RPMI7951 (cell line): ENCODE results near the gene PACC1. TPM values are rescaled to one million over a fixed set of nuclear protein-coding genes. Genes with fewer than 3 reads are reported as not detected.
"Not testable (repeated sequence)": the region's sequence is repeated elsewhere in the genome, so short reads cannot be mapped to it uniquely, and the experiment has no call there.

Experiments used
- DNase-seq: peaks from one replicate; pipeline ENCODE4 v3.0.0-alpha.2; 2012; ENCODE audit warnings: low read depth
- total RNA-seq: library from RNA; depleted of rRNA; stranded (reverse); fragments of >200 nt; shearing (Covaris generic); gene quantifications from 2 replicates; pipeline ENCODE4 v1.2.3, GENCODE V29; 2014

The PACC1 gene
- total RNA-seq, 1 experiment from 2014 or later, result 10.0 TPM

- no peak for DNase-seq
Measured at GRCh38 chr1:212396638-212397037, 18.0 kb downstream of the PACC1 start.

- not testable (repeated sequence) for DNase-seq
Measured at GRCh38 chr1:212395678-212396437, 18.8 kb downstream of the PACC1 start.

- no peak for DNase-seq
Measured at GRCh38 chr1:212388985-212389716, 25.5 kb downstream of the PACC1 start.

GRCh38 chr1:212386029-212386428, 28.7 kb downstream of the PACC1 start:
- DNase-seq, result no peak

GRCh38 chr1:212381397-212382035, 33.2 kb downstream of the PACC1 start:
- no peak for DNase-seq

- no peak for DNase-seq
Measured at GRCh38 chr1:212379366-212379765, 35.3 kb downstream of the PACC1 start.

- DNase-seq, result no peak
Measured at GRCh38 chr1:212377644-212378043, 37.0 kb downstream of the PACC1 start.

GRCh38 chr1:212375986-212376385, 38.7 kb downstream of the PACC1 start:
- DNase-seq, result no peak

GRCh38 chr1:212368073-212368484, 46.6 kb downstream of the PACC1 start:
- peak; percentile 68 for DNase-seq

- no peak for DNase-seq
Measured at GRCh38 chr1:212367474-212368072, 47.1 kb downstream of the PACC1 start.

- DNase-seq, result peak; percentile 36
Measured at GRCh38 chr1:212366901-212367300, 47.8 kb downstream of the PACC1 start.

GRCh38 chr1:212364985-212365384, 49.7 kb downstream of the PACC1 start:
- DNase-seq, result no peak

- DNase-seq, result no peak
Measured at GRCh38 chr1:212359794-212360479, 54.7 kb downstream of the PACC1 start.

- DNase-seq, result no peak
Measured at GRCh38 chr1:212355230-212355969, 59.3 kb downstream of the PACC1 start.

- DNase-seq, result no peak
Measured at GRCh38 chr1:212354464-212354863, 60.2 kb downstream of the PACC1 start.

GRCh38 chr1:212353181-212353580, 61.5 kb downstream of the PACC1 start:
- DNase-seq, result no peak

- no peak for DNase-seq
Measured at GRCh38 chr1:212351588-212352362, 62.9 kb downstream of the PACC1 start.

GRCh38 chr1:212346601-212347000, 68.1 kb downstream of the PACC1 start:
- no peak for DNase-seq

- DNase-seq, result no peak
Measured at GRCh38 chr1:212344905-212345304, 69.8 kb downstream of the PACC1 start.

GRCh38 chr1:212341090-212341489, 73.6 kb downstream of the PACC1 start:
- no peak for DNase-seq
